ENCODE measurements around the gene FLAD1. TPM values are rescaled to one million over a fixed set of nuclear protein-coding genes. Genes with fewer than 3 reads are reported as not detected.

The FLAD1 gene
- total and polyA plus RNA-seq, 2 of the 8 experiments (the other 6 are each of a cell fraction or from before 2014, with no cell fraction given) = 104 to 143 TPM

DNA sequence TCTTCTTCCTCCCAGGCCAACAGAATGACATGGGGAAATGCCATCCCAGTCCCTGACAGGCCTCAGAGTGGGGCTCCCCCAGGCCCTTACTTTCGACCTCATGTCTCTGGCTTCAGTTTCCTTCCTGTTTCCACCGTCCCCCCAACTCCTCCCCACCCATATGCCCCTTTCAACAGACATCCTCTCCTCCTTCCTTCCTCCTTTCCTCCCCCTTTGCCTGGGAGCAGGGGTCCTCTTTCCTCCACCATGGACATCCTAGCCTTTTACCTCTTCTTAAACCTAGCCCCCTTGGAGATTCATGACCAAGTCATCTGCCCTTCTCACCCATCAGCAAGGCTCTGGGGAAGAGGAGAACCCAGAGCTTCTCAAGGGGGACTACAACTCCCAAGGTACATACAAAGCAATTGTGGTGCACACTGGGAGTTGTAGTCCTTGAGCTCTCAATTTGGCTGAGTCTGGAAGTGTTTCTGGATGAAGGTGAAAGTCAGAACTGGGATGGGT lies 23.5 kb downstream of the FLAD1 start:
- Histone ChIP-seq H3K9me3 (ENCODE audit: insufficient read depth in 2 of 2, low read depth in 1 of 2, low read length in 1 of 2) (no peaks in the 10 kb centered on the region), H4K20me1 (replicated peaks in 1 of 2; ENCODE audit: control insufficient read depth in 1 of 2, insufficient read depth in 2 of 2, low read length in 2 of 2) (peaks cover 0 to 17% of the 10 kb centered on the region in 2 experiments), H2AFZ (ENCODE audit: low read length) (no peak overlapping the region), H2BK20ac (ENCODE audit: low read length) (no peak overlapping the region), H2BK5ac (ENCODE audit: low read depth, low read length) (no peak overlapping the region), H3K9ac (replicated peaks in 1 of 4; ENCODE audit: extremely low read depth in 1 of 4, low read depth in 3 of 4, low read length in 3 of 4) (no peak overlapping the region), H3K4me2 (ENCODE audit: insufficient read depth in 1 of 2, low read depth in 2 of 2, low read length in 2 of 2) (no peak overlapping the region), H3K27ac (ENCODE audit: low read depth, low read length) (no peak overlapping the region), H3K4me1 (replicated peaks in 1 of 4; ENCODE audit: control insufficient read depth in 3 of 4, insufficient read depth in 4 of 4, low read length in 3 of 4) (peaks cover 6 to 52% (median 30%) of the 10 kb centered on the region in 4 experiments), H2BK120ac (replicated peaks; ENCODE audit: low read depth, low read length) (no peak overlapping the region), H3K23me2 (ENCODE audit: low read depth, low read length) (peaks cover 5% of the 10 kb centered on the region; the same call in 1 of the 2 replicates), H4K91ac (replicated peaks; ENCODE audit: insufficient read length, low read length) (no peak overlapping the region), H2BK12ac (ENCODE audit: low read depth, low read length) (no peak overlapping the region), H2BK15ac (ENCODE audit: low read length) (peak overlapping the region; percentile 72; the same call in 1 of the 2 replicates), H4K8ac (ENCODE audit: extremely low read depth, insufficient read depth, low read length) (no peak overlapping the region), H3K79me2 (ENCODE audit: control insufficient read depth in 1 of 2, insufficient read depth in 2 of 2, low read length in 2 of 2) (peaks cover 0 to 59% of the 10 kb centered on the region in 2 experiments; a peak in 3 of 4 replicates), H4K5ac (ENCODE audit: insufficient read length, low read depth, low read length) (no peak overlapping the region), H3K27me3 (replicated peaks in 1 of 4; ENCODE audit: control insufficient read depth in 3 of 4, extremely low read depth in 1 of 4, insufficient read depth in 3 of 4, low read length in 3 of 4) (no peaks in the 10 kb centered on the region), H3K23ac (ENCODE audit: insufficient read length) (no peak overlapping the region), H3K18ac (ENCODE audit: extremely low read depth, low read length) (no peak overlapping the region), H3K4me3 (ENCODE audit: extremely low read depth in 1 of 4, insufficient read depth in 2 of 4, low read depth in 3 of 4, low read length in 4 of 4) (no peak overlapping the region), H3K14ac (ENCODE audit: insufficient read length) (no peak overlapping the region), H3K79me1 (ENCODE audit: low read depth, low read length) (peaks cover 17% of the 10 kb centered on the region), H2AK5ac (ENCODE audit: low read depth, low read length) (no peak overlapping the region), H3K4ac (replicated peaks; ENCODE audit: insufficient read length, low read depth, low read length) (no peak overlapping the region), H3K36me3 (ENCODE audit: control insufficient read depth in 2 of 4, insufficient read depth in 4 of 4, low read length in 3 of 4) (peaks cover 0 to 2% (median 0%) of the 10 kb centered on the region in 4 experiments; a peak in 2 of 8 replicates), H3K56ac (replicated peaks; ENCODE audit: insufficient read length, low read depth, low read length) (no peak overlapping the region)
- no peak for DNase-seq (ENCODE audit: low read depth in 1 of 2, low spot score in 2 of 2)
- FAIRE-seq = no peak
- TF ChIP-seq MAFK (IDR thresholded peaks at IDR 0.05; ENCODE audit: low read depth, low read length) (no peak), SP2 (IDR thresholded peaks at IDR 0.05; ENCODE audit: low read length) (no peak), SIX5 (IDR thresholded peaks at IDR 0.05; ENCODE audit: low read depth, low read length) (peak; percentile 93), GTF2F1 (IDR thresholded peaks at IDR 0.05; ENCODE audit: borderline replicate concordance, low read depth, low read length) (no peak)
- CTCF ChIA-PET (ENCODE audit: partially characterized antibody) = interaction anchor here (0.5 to 18.6 kb wide), 10 partner anchors 9 to 130 kb away, joined by 3 to 354 read pairs (median 6); partner anchors contain the start of genes ADAM15, LENEP, PBXIP1 and ZBTB7B
- POLR2A ChIA-PET (ENCODE audit: partially characterized antibody) = interaction anchor here (0.6 to 9.3 kb wide), 7 partner anchors 9 to 1039 kb away, joined by 3 to 128 read pairs (median 3); partner anchors contain the start of genes ADAM15 and CREB3L4
- WGBS, 2 experiments (ENCODE audit: extremely low coverage in 1 of 2, insufficient coverage in 1 of 2, insufficient read length in 1 of 2, insufficient replicate concordance in 2 of 2, low coverage in 1 of 2, low lambda C conversion rate in 2 of 2, missing lambda C conversion rate in 1 of 2) = 90% methylated on average over 2 of the region's 2 CpGs; no CpG with 5 or more reads in 1 of the 2 experiments

Measured in H1 (cell line).